GM23338 (cell line): Measurements from ENCODE around the gene MRPL38. TPM values are rescaled to one million over a fixed set of nuclear protein-coding genes. Genes with fewer than 3 reads are reported as not detected.
A peak's percentile ranks its signal among the peaks of the same experiment; 100 is the strongest.
"Not testable (repeated sequence)": the region's sequence is repeated elsewhere in the genome, so short reads cannot be mapped to it uniquely, and the experiment has no call there.

ENCODE experiments used
- ATAC-seq: fragments of 200-7000 bp; cut with Tn5 transposase; 3 replicates; pipeline ENCODE4 v1.9.1; 2020
- DNase-seq: peaks from one replicate; pipeline ENCODE4 v3.0.0-alpha.2; 2015; ENCODE audit warnings: low spot score
- H2AFZ ChIP-seq: fragments of 200-600 bp; sonication (generic); 2 replicates; pipeline ENCODE4 v1.8.0; 2016; ENCODE audit warnings: antibody characterized with exemption, mild to moderate bottlenecking, moderate library complexity
- H3F3A ChIP-seq: fragments of 200-600 bp; sonication (generic); replicated peaks from 2 replicates; pipeline ENCODE4 v1.8.0; 2017; ENCODE audit warnings: antibody characterized with exemption, mixed run types, low read depth
- H3K27ac ChIP-seq: fragments of 200-600 bp; sonication (generic); 2 replicates; pipeline ENCODE4 v1.6.1; 2016; ENCODE audit warnings: low read depth
- H3K27me3 ChIP-seq: fragments of 200-600 bp; sonication (generic); 2 replicates; pipeline ENCODE4 v1.8.0; 2016; ENCODE audit warnings: mild to moderate bottlenecking, mixed run types, moderate library complexity; ENCODE audit not compliant: insufficient read depth
- H3K36me3 ChIP-seq: fragments of 200-600 bp; sonication (generic); 2 replicates; pipeline ENCODE4 v1.8.0; 2016; ENCODE audit warnings: mild to moderate bottlenecking; ENCODE audit not compliant: insufficient read depth
- H3K4me1 ChIP-seq: fragments of 200-600 bp; sonication (generic); 2 replicates; pipeline ENCODE4 v1.8.0; 2016; ENCODE audit warnings: mild to moderate bottlenecking, moderate library complexity; ENCODE audit not compliant: insufficient read depth
- H3K4me2 ChIP-seq: fragments of 200-600 bp; sonication (generic); 2 replicates; pipeline ENCODE4 v1.7.1; 2017; ENCODE audit warnings: mixed run types
- H3K4me3 ChIP-seq: fragments of 200-600 bp; sonication (generic); 2 replicates; pipeline ENCODE4 v1.6.1; 2016; ENCODE audit warnings: mixed run types
- H3K79me2 ChIP-seq: fragments of 200-600 bp; sonication (generic); replicated peaks from 2 replicates; pipeline ENCODE4 v1.8.0; 2017; ENCODE audit warnings: mild to moderate bottlenecking; ENCODE audit not compliant: insufficient read depth
- H3K9me2 ChIP-seq: fragments of 200-600 bp; sonication (generic); 2 replicates; pipeline ENCODE4 v1.8.0; 2017; ENCODE audit not compliant: insufficient read depth
- H4K20me1 ChIP-seq: fragments of 200-600 bp; sonication (generic); replicated peaks from 2 replicates; pipeline ENCODE4 v1.8.0; 2017; ENCODE audit warnings: mild to moderate bottlenecking; ENCODE audit not compliant: insufficient read depth
- H3K27ac Mint-ChIP-seq: 2 replicates; pipeline ENCODE4 v1.8.0; 2020; ENCODE audit warnings: inconsistent platforms, mild to moderate bottlenecking, moderate library complexity, mixed read lengths
- H3K27me3 Mint-ChIP-seq: 3 replicates; pipeline ENCODE4 v1.8.0; 2022; ENCODE audit warnings: low read depth, mild to moderate bottlenecking, moderate library complexity, mixed read lengths, inconsistent platforms; ENCODE audit not compliant: insufficient read depth, poor library complexity
- H3K36me3 Mint-ChIP-seq: 3 replicates; pipeline ENCODE4 v1.8.0; 2021; ENCODE audit warnings: low read depth, mild to moderate bottlenecking, inconsistent platforms, moderate library complexity, mixed read lengths
- H3K4me1 Mint-ChIP-seq: 3 replicates; pipeline ENCODE4 v1.8.0; 2020; ENCODE audit warnings: mild to moderate bottlenecking, inconsistent platforms, mixed read lengths
- H3K4me3 Mint-ChIP-seq: 3 replicates; pipeline ENCODE4 v1.8.0; 2021; ENCODE audit warnings: moderate library complexity, mild to moderate bottlenecking, inconsistent platforms, mixed read lengths
- H3K9me3 Mint-ChIP-seq: 3 replicates; pipeline ENCODE4 v1.8.0; 2020; ENCODE audit warnings: moderate library complexity, mild to moderate bottlenecking, inconsistent platforms, mixed read lengths
- ETS1 ChIP-seq: IDR thresholded peaks from 2 replicates; pipeline ENCODE4 v1.6.1; 2016; ENCODE audit warnings: antibody characterized with exemption
- JUNB ChIP-seq: IDR thresholded peaks from one replicate; pipeline ENCODE4 v1.6.1; 2016; ENCODE audit warnings: antibody characterized with exemption; ENCODE audit not compliant: unreplicated experiment
- POLR2AphosphoS5 ChIP-seq: IDR thresholded peaks from 2 replicates; pipeline ENCODE4 v1.6.1; 2016; ENCODE audit warnings: antibody characterized with exemption, low read depth
- REST ChIP-seq: IDR thresholded peaks from one replicate; pipeline ENCODE4 v1.6.1; 2018; ENCODE audit warnings: antibody characterized with exemption; ENCODE audit not compliant: unreplicated experiment
- ZNF331 ChIP-seq: fragments of 250-450 bp; sonication (Bioruptor Pico); IDR thresholded peaks from 2 replicates; pipeline ENCODE4 v1.5.0; 2020; ENCODE audit warnings: low read depth, mild to moderate bottlenecking, moderate library complexity
- polyA plus RNA-seq: library from polyadenylated mRNA; unstranded; fragments of >200 nt; fragmentation: Nextera tagmentation; extraction: Ambion mirVana; gene quantifications from 2 replicates; pipeline ENCODE4 v1.2.1, GENCODE V29; 2016
- total RNA-seq: library from RNA; depleted of rRNA; stranded (reverse); fragments of >200 nt; shearing (Covaris generic); gene quantifications from 2 replicates; pipeline ENCODE4 v1.2.3, GENCODE V29; 2014

MRPL38 gene
- total and polyA plus RNA-seq, 2 experiments from 2014 or later, result 63.6 to 90.0 TPM

GRCh38 chr17:75853433-75853832 lies 51.3 kb downstream of the MRPL38 start:
- H3K9me2 ChIP-seq, result no peaks in the 10 kb centered on the region
- peaks cover 20% of the 10 kb centered on the region for H3K79me2 ChIP-seq
- peaks cover 18% of the 10 kb centered on the region for H3F3A ChIP-seq
- H3K4me1 Mint-ChIP-seq, result peaks cover 14% of the 10 kb centered on the region
- peaks cover 4% of the 10 kb centered on the region for H3K27me3 Mint-ChIP-seq
- H3K4me2 ChIP-seq, result no peak overlapping the region
- H3K36me3 ChIP-seq, result peaks cover 7% of the 10 kb centered on the region; the same call in 1 of the 2 replicates
- DNase-seq (no peak), ATAC-seq (no peak)
- H4K20me1 ChIP-seq, result 0 out of 2 replicates have a peak, but pooled peaks cover 10% of the 10 kb centered on the region
- no peak for TF ChIP-seq ZNF331 (CRISPR knock-in tag)
- no peak for TF ChIP-seq ETS1
- no peak for TF ChIP-seq JUNB
- no peak for TF ChIP-seq POLR2AphosphoS5
- no peak for TF ChIP-seq REST
- no peak overlapping the region for H2AFZ ChIP-seq
- H3K4me1 ChIP-seq, result peaks cover 6% of the 10 kb centered on the region
- H3K4me3 Mint-ChIP-seq, result peak overlapping the region; percentile 44; the same call in 1 of the 3 replicates
- H3K27ac ChIP-seq, result no peak overlapping the region
- H3K27ac Mint-ChIP-seq, result peak overlapping the region; percentile 74; the same call in 1 of the 2 replicates
- peaks cover 30% of the 10 kb centered on the region for H3K36me3 Mint-ChIP-seq
- H3K4me3 ChIP-seq, result no peak overlapping the region
- no peaks in the 10 kb centered on the region for H3K9me3 Mint-ChIP-seq
- no peaks in the 10 kb centered on the region for H3K27me3 ChIP-seq

- not testable (repeated sequence) for H3K9me2 ChIP-seq, H3K27ac ChIP-seq, ATAC-seq, H3K4me3 ChIP-seq, H4K20me1 ChIP-seq, H3K27ac Mint-ChIP-seq, H2AFZ ChIP-seq, H3K27me3 Mint-ChIP-seq, H3K9me3 Mint-ChIP-seq, H3K4me2 ChIP-seq, H3K4me1 ChIP-seq, DNase-seq, H3K27me3 ChIP-seq, H3K4me3 Mint-ChIP-seq
- Histone ChIP-seq H3F3A (peaks cover 18% of the 10 kb centered on the region), H3K79me2 (peaks cover 20% of the 10 kb centered on the region), H3K36me3 (peaks cover 15% of the 10 kb centered on the region; the same call in 1 of the 2 replicates)
- H3K36me3 Mint-ChIP-seq, result peaks cover 45% of the 10 kb centered on the region
- peaks cover 16% of the 10 kb centered on the region for H3K4me1 Mint-ChIP-seq
These were observed 53.0 kb downstream of the MRPL38 start for GRCh38 chr17:75851693-75851991.
